Ishikawa (cell line): ENCODE data around the gene EPHA6.

Experiments used
- CEBPB ChIP-seq: IDR thresholded peaks from 2 replicates; pipeline ENCODE4 v1.6.1; 2012
- EP300 ChIP-seq: IDR thresholded peaks from 2 replicates; pipeline ENCODE4 v1.6.1; 2012; ENCODE audit warnings: borderline replicate concordance
- FOXM1 ChIP-seq: IDR thresholded peaks from 2 replicates; pipeline ENCODE4 v1.6.1; 2012; ENCODE audit warnings: low read depth, borderline replicate concordance
- YY1 ChIP-seq: IDR thresholded peaks from 2 replicates; pipeline ENCODE4 v1.6.1; 2012; ENCODE audit warnings: low read depth
- TF ChIP-seq, protein P1 (sequence below): IDR thresholded peaks from 2 replicates; pipeline ENCODE4 v1.6.1; 2012; ENCODE audit warnings: low read depth, mild to moderate bottlenecking

DNA sequence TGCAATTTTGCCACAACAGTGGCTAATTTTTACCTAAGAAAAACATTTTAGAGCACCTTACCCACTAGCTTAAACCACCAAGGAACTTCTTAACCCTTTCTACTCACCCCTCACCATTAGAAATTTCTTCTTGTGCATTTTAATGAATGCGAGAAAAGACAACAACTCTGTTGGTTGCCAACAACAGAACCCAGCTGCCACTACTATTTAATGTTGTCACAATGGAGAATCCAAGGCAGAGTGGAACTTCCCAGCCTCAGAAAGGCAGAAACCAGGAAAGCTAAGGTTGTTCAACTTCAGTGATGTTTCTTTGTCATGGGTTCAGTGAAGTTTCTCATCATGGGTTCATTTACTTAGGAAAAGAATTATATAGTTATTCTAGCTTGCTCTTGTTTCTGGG, 625.0 kb downstream of the EPHA6 start:
- no peak for TF ChIP-seq EP300
- no peak for TF ChIP-seq CEBPB
- TF ChIP-seq, protein P1, sequence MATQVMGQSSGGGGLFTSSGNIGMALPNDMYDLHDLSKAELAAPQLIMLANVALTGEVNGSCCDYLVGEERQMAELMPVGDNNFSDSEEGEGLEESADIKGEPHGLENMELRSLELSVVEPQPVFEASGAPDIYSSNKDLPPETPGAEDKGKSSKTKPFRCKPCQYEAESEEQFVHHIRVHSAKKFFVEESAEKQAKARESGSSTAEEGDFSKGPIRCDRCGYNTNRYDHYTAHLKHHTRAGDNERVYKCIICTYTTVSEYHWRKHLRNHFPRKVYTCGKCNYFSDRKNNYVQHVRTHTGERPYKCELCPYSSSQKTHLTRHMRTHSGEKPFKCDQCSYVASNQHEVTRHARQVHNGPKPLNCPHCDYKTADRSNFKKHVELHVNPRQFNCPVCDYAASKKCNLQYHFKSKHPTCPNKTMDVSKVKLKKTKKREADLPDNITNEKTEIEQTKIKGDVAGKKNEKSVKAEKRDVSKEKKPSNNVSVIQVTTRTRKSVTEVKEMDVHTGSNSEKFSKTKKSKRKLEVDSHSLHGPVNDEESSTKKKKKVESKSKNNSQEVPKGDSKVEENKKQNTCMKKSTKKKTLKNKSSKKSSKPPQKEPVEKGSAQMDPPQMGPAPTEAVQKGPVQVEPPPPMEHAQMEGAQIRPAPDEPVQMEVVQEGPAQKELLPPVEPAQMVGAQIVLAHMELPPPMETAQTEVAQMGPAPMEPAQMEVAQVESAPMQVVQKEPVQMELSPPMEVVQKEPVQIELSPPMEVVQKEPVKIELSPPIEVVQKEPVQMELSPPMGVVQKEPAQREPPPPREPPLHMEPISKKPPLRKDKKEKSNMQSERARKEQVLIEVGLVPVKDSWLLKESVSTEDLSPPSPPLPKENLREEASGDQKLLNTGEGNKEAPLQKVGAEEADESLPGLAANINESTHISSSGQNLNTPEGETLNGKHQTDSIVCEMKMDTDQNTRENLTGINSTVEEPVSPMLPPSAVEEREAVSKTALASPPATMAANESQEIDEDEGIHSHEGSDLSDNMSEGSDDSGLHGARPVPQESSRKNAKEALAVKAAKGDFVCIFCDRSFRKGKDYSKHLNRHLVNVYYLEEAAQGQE = no peak
- TF ChIP-seq FOXM1 = no peak
- no peak for TF ChIP-seq YY1
